HG03571 (cell line): ENCODE results near the gene FUT6.
"Not testable (repeated sequence)": the region's sequence is repeated elsewhere in the genome, so short reads cannot be mapped to it uniquely, and the experiment has no call there.

Experiments used
- ATAC-seq: cut with Tn5 transposase; IDR thresholded peaks from one replicate; pipeline ENCODE4 v1.9.1; 2021; ENCODE audit not compliant: unreplicated experiment

The FUT6 gene

DNA sequence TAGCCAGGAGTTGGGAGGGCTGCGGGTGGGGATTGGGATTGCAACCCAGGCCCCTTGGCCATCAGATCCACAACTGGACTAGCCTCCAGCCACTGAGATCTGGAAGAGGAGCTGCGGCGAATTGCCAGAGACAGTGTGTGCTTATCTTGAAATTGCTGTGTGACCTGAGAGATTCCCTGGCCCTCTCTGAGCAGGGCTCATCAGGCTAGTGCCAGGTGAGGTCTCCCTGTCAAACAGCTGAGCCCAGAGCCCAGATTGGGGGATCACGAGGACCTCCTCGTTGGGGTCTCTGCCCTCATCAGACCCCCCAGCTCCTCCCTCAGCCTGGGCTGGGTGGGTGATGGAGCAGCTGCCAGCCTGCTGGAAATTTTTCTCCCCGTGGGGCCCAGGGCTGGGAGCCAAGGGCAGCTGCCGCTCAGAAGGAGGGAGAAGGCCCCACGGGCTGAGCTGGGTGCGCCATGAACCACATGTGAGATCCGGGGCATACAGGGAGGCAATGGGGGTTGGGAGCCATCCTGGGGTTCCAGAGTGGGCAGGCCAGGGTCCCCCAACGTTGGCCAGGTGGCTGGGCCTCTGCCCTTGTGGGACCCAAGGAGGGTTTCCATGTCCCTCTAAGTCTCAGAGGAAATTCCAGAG lies 23.6 kb upstream of the FUT6 start:
- no peak for ATAC-seq

DNA sequence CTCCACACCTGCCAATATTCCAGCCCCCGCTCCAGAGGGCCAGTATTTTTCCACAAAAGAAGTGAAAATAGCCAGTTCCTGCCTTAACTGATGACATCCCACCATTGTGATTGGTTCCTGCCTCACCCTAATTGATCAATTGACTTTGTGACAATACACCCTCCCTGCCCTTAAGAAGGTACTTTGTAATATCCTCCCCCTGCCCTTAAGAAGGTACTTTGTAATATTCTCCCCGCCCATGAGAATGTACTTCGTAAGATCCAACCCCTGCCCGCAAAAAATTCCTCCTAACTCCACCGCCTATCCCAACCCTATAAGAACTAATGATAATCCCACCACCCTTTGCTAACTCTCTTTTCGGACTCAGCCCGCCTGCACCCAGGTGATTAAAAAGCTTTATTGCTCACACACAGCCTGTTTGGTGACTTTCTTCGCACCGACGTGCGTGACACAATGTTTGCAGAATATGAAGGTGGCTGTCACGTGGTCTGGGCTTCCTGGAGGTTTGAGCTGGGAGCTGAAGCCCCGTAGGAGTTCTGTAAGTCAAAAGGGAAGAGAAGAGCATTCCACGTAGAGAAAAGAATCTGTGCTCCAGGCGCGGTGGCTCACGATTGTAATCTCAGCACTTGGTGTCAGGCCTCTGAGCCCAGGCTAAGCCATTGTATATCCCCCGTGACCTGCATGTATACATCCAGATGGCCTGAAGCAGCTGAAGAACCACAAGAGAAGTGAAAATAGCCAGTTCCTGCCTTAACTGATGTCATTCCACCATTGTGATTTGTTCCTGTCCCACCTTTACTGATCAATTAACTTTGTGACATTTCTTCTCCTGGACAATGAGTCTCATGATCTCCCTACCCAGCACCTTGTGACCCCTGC lies 17.9 kb upstream of the FUT6 start:
- ATAC-seq, result no peak

DNA sequence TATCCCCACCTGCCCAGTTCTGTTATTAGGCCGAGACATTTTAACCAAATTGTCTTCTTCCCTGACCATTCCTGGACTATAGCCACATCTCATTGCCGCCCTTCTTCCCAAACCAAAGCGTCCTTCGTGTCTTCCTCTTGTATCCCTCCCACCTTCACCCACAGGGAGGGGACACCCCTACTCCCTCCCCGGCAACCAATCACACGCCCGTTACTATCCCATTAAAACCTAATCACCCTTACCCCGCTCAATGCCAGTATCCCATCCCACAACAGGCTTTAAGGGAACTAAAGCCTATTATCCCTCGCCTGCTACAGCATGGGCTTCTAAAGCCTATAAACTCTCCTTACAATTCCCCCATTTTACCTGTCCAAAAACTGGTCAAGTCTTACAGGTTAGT lies 15.6 kb upstream of the FUT6 start:
- not testable (repeated sequence) for ATAC-seq

DNA sequence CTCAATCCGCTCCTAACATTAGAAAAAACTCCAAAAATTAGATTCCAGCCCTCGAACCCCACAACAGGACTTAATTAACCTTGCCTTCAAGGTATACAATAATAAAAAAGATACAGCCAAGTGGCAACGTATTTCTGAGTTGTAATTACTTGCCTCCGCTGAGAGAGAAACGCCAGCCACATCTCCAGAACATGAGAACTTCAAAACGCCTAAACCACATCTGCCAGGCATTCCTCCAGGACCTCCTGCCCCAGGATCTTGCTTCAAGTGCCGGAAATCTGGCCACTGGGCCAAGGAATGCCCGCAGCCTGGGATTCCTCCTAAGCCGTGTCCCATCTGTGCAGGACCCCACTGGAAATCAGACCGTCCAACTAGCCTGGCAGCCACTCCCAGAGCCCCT lies 14.6 kb upstream of the FUT6 start:
- not testable (repeated sequence) for ATAC-seq

DNA sequence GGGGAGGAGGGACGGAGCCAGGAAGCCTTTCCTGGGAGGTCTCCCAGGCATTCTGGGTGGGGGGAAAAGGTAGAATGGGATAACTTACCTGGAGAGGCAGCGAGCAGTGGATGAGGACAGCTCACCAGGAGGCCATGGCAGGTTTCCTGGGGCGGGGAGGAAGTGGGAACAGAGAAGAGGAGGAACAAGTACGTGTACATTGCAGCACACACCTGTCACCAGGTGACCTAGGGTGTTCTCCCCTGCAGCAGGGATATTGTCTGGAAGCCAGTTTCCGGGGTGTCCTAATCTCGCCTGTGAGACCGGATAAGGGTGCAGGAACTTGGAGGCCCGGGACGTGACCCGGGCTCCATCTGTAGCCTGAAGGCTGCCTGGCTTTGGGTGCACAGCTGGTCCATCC lies 11.8 kb upstream of the FUT6 start, which contains the start of gene FUT3:
FUT3 (minus strand) TSS at position 148 of the 400 bp plus-strand sequence.
- ATAC-seq, result no peak

DNA sequence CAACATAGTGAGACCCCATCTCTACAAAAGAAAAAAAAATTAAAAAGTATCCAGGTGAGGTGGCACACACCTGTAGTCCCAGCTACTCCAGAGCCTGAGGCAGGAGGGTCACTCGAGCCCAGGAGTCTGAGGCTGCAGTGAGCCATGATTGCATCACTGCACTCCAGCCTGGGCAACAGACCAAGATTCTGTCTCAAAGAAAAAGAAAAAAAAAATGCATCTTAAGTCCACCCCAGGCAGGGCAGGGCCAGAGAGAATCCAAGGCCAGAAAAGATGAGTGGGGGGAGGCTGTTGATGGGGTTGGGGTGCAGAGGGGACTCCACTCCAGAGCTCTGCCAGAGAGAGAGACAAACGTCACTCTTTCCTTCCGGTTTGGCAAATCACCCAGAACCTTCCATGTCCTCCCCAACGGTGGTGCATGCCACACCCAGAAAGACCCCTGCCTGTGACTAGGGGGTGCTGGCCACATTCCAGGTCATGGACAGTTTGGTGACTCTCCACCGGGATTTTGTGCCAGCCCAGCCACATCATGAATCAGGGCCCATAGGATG lies 11.3 kb upstream of the FUT6 start:
- ATAC-seq, result no peak

DNA sequence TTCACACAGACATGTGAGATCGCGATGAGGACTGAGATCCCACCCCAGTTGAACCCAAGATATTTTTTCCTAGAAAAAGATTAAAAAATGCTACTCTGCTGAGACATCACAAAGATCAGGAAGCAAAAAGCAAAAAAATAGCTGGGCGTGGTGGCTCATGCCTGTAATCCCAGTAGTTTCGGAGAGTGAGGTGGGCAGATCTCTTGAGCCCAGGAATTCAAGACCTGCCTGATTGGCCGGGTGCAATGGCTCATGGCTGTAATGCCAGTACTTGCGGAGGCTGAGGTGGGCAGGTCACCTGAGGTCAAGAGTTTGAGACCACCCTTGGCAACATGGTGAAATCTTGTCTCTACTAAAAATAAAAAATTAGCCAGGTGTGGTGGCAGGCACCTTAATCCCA lies 10.7 kb upstream of the FUT6 start:
- ATAC-seq, result no peak

DNA sequence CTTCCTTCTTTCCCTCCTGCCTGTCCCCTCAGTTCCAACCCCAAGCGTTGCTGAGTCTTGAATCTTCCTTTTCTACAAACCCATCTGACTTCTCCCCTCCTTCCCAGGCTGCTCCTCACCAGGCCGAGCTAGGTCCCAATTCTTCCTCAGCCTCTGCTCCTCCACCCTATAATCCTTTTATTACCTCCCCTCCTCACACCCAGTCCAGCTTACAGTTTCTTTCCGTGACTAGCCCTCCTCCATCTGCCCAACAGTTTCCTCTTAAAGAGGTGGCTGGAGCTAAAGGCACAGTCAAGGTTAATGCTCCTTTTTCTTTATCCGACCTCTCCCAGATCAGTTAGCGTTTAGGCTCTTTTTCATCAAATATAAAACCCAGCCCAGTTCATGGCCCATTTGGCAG lies 9.1 kb upstream of the FUT6 start:
- ATAC-seq, result not testable (repeated sequence)

DNA sequence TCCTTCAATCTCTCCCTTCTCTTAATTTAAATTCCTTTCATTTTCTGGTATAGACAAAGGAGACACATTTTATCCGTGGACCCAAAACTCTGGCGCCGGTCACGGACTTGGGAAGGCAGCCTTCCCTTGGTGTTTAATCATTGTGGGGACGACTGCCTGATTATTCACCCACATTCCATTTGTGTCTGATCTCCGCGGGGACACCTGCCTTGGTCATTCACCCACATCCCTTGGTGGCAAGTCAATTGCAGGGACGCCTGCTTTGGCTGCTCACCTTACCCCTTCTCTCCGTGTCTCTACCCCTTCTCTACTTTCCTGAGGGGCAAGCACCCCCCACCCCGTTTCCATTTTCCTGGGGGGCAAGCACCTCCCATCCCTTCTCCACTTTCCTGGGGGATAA lies 8.3 kb upstream of the FUT6 start:
- not testable (repeated sequence) for ATAC-seq

DNA sequence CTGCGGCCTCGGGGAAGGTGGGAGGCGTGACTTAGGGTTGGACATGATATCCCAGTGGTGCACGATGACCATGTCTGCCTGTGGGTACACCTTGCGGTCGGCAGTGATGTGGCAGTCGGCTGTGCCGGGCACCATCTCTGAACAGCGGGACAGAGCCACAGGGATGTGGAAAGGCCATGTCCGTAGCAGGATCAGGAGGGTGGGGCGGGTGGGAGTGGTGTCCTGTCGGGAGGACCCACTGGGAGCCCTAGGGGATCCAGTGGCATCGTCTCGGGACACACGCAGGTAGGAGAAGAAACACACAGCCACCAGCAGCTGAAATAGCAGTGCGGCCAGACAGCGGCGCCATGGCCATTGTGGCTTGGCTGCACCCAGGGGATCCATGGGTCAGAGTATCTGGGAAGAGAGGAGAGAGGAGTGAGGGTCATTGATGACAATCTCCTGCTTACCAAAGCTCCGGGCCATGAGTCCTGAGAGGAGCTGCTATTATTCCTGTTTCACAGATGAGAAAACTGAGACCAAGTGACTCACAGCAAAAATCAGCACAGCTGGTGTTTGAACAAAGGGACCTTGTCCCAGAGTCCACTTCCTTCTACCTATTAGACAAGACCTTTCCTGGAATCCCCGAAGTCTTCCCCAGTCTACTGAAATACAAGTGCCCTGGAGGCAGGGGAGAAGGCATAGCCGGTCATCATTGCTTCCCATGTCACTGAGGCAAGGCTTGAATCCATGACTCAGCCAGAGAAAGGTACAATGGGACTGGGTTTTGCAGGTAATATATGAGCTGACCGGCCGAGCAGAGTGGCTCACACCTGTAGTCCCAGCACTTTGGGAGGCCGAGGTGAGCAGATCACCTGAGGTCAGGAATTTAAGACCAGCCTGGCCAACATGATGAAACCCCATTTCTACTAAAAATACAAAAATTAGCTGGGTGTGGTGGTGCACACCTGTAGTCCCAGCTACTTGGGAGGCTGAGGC lies 5.2 kb upstream of the FUT6 start:
- ATAC-seq, result no peak

DNA sequence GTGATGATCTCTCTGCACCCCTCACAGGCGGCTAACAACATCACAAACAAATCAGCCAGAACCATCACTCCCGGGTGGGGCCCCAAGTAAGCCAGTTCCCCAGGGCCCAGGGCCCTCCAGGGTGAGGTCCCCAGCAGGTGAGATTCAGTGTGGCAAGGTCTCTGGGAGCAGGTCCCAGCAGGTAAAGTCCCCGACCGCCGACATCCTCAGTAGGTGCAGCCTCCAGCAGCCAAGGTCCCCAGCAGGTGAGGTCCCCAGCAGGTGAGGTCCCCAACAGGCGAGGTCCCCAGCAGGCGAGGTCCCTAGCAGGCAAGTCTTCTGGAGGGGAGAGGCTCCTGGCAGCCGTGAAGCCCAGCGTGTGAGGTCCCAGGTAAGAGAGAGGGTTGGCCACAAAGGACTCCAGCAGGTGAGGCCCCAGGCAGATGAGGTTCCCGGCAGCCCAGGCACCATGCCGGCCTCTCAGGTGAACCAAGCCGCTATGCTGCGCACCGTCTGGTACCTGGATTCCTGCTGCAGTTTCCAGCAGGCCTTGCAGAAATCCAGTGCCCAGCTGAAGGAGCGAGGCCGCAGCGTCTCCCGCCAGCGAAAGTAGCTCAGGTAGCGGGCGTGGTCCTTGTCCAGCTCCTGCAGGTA lies 3.9 kb upstream of the FUT6 start:
- ATAC-seq, result no peak

DNA sequence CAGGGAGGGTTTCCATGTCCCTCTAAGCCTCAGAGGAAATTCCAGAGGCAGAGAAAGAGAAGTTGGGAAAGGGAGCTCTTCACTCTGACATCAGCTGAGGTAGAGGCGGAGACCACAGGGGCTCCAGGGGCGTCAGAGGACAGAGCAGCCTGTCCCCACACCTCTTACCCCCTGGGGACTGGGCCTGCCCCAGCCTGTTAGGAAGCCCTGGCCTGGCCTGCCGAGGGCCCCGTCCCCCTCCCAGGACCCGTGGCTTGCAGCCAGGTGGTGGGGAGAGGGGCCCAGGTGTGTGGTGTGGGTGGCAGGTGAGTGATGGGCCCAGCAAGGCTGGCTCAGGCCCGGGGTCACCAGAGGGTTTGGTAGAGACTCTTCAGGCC lies 2.2 kb upstream of the FUT6 start:
- not testable (repeated sequence) for ATAC-seq

DNA sequence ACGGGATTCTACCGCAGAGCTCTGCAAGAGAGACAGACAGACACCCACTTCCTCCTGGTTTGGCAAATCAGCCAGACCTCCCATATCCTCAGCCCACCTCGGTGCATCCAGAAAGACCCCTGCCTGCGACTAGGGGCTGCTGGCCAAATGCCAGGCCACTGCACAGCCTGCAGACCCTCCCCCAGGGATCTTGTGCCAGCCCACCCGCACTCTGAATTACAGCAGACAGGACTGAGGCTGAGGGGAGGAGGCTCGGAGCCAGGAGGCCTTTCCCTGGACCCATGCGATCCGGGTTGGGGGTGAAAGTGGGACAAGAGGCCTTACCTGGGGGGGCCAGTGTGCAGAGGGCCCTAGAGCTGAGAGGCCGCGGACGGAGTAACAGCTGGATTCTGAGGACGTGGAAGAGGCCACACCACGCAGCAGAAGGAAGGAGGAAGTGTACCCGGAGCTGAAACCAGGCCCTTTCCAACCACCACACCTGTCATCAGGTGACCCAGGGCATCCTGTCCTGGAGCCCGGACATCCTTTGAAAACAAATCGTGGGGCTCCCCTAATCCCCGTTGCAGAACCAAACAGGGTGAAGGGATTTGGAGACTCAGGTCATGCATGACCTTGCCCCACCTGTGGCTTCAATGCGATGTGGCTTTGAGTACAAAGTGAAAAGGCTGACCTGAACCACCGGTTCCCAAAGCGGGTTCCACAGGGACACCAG lies 993 bp downstream of the FUT6 start:
- no peak for ATAC-seq

DNA sequence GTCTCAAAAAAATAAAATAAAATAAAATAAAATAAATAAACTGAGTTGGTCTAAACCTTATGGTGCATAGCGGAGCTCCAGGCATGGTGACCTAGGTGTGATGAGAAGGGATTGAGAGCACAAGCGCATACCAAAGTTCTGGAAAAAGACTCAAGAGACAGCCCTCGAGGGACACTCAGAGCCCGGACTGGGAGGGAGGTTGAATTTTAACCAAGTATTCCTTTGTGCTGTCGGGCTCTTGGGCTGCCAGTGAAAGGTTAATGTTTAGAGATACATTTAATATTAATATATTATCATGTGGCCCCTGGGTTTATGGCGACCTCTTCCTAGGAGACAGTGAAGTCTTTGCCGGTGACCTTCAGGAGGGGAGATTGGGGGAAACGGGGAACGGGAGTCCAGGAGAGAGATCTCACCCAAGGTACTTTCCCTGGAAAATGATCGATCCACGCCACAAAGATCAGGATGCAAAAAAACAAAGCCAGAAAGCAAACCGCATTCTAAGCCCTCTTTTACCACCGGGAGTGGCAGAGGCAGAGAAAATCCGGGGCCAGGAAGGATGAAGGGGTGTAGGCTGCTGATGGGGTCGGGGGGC lies 1.6 kb downstream of the FUT6 start:
- ATAC-seq, result no peak

DNA sequence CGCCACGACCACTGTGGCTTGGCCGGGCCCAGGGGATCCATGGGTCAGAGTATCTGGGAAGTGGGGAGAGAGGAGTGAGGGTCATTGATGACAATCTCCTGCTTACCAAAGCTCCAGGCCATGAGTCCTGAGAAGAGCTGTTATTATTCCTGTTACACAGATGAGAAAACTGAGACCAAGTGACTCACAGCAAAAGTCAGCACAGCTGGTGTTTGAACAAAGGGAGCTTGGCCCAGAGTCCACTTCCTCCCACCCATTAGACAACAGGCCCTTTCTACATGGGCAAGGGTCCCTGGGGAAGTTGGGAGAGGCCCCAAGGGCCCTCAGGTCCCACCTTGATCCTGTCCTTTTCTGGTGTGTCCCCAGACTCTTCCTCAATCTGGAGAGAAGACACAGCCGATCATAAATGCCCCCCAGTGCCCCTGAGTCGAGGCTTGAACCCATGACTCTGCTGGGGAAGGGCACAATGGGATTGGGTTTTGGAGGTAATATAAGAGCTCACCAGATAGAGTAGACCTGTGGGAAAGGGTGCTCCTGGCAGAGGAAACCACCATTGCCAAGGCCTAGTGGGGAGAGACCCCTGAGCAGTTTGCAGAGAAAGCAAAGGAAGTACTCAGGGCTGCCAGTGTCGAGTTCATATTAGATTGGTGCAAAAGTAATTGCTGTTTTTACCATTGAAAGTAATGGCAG lies 6.8 kb downstream of the FUT6 start:
- no peak for ATAC-seq

DNA sequence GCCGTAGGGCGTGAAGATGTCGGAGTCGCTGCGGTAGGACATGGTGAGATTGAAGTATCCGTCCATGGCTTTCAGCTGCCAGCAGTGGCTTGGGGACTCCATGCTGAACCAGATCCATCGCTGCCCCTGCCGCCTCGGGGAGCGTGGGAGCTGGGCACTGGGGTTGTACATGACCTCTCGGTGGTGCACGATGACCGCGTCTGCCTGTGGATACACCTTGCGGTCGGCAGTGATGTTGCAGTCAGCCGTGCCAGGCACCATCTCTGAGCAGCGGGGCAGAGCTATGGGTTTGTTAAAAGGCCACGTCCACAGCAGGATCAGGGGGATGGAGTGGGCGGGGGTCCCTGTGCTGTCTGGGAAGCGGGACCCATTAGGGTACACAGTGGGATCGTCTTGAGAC lies 7.4 kb downstream of the FUT6 start:
- ATAC-seq, result no peak

DNA sequence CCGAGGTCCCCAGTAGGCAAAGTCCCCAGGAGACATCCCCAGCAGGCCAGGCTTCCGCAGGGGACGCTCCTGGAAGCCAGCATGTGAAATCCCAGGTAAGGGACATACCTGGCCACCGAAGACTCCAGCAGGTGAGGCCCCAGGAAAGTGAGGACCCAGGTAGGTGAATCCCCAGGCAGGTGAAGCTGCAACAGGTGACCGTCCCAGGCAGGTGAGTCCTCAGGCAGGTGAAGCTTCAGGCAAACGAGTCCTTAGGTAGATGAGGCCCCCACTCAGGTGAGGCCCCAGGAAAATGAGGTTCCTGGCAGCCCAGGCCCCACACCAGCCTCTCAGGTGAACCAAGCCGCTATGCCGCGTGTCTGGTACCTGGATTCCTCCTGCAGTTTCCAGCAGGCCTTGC lies 8.3 kb downstream of the FUT6 start:
- ATAC-seq, result no peak

DNA sequence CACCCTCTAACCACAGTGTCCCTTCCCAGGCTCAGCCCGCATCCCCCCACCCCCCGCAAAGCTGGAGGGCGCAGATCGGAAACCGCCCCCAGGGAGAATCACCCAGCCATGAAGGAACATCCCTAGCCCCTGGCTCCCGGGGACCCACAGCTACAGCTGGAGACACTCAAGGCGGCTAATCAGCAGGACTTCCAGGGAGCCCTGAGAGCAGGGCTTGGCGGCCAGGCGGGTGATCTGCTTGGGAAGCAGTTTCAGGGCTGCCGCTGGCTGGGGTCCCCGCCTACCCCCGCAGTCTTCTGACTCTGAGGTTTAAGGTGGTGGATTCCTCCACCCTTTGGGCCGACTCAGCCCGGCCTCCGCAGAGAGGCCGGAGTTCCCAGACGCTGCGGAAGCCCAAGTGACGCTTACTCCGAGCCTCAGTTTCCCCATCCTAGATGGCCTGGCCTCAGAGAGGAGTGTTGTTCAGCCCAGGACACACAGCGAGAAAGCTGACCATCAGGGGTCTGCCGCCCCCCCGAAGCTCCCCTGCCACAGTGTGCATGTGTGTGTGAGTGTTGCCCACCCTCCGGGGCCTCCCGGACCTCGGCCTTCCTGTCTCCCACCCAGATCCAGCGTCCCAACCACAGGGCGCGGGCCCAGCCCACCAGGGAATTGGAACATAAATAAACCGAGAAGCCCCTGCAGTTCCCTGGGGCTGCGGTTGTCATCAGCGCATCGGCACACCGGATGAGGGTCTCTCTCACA lies 9.8 kb downstream of the FUT6 start:
- no peak for ATAC-seq
